Activated T-cell treated with anti-CD3 and anti-CD28 coated beads, Interleukin-2, amount 50 U/mL, for 4 hours (primary cell): Measurements from ENCODE around the gene MUTYH. TPM values are rescaled to one million over a fixed set of nuclear protein-coding genes. Genes with fewer than 3 reads are reported as not detected.
A peak's percentile ranks its signal among the peaks of the same experiment; 100 is the strongest.

Source experiments
- ATAC-seq, 2 donors: fragments of 200-7000 bp; cut with Tn5 transposase; one replicate each; pipeline ENCODE4 v1.10.0; 2021
- DNase-seq: peaks from one replicate; pipeline ENCODE4 v3.0.0-alpha.2; 2020
- H3K27me3 Mint-ChIP-seq: one replicate; pipeline ENCODE4 v1.8.0; 2021; ENCODE audit warnings: low read depth, mixed read lengths
- H3K36me3 Mint-ChIP-seq: one replicate; pipeline ENCODE4 v1.8.0; 2022; ENCODE audit warnings: mixed read lengths; ENCODE audit not compliant: insufficient read depth
- H3K4me1 Mint-ChIP-seq: one replicate; pipeline ENCODE4 v1.8.0; 2021; ENCODE audit warnings: low read depth, mixed read lengths
- H3K4me3 Mint-ChIP-seq: one replicate; pipeline ENCODE4 v1.8.0; 2021; ENCODE audit warnings: mild to moderate bottlenecking, moderate library complexity, mixed read lengths
- H3K9me3 Mint-ChIP-seq: one replicate; pipeline ENCODE4 v1.8.0; 2021; ENCODE audit warnings: mixed read lengths
- total RNA-seq, 3 donors: library from RNA; stranded (reverse); gene quantifications; one replicate each; pipeline ENCODE4 v1.2.1, GENCODE V29; 2021

Gene MUTYH
- total RNA-seq, 3 donors from 2014 or later = 52.0 to 57.0 (median 54.4) TPM

- Mint-ChIP-seq H3K27me3 (no peaks in the 10 kb centered on the region), H3K4me3 (no peak overlapping the region), H3K9me3 (no peaks in the 10 kb centered on the region), H3K36me3 (no peaks in the 10 kb centered on the region), H3K4me1 (no peaks in the 10 kb centered on the region)
- DNase-seq (no peak), ATAC-seq (no peak)
These were observed 20.5 kb downstream of the MUTYH start for GRCh38 chr1:45319761-45320160.

- Mint-ChIP-seq H3K9me3 (no peaks in the 10 kb centered on the region), H3K4me1 (no peaks in the 10 kb centered on the region), H3K4me3 (no peak overlapping the region), H3K27me3 (no peaks in the 10 kb centered on the region), H3K36me3 (no peaks in the 10 kb centered on the region)
- DNase-seq = no peak
- ATAC-seq = no peak
These were observed 23.1 kb downstream of the MUTYH start for GRCh38 chr1:45317166-45317565.

- Mint-ChIP-seq H3K36me3 (no peaks in the 10 kb centered on the region), H3K27me3 (no peaks in the 10 kb centered on the region)
These were observed 26.0 kb downstream of the MUTYH start for GRCh38 chr1:45314266-45314665.

GRCh38 chr1:45306905-45307304, 33.3 kb downstream of the MUTYH start:
- Mint-ChIP-seq H3K4me1 (peaks cover 31% of the 10 kb centered on the region), H3K9me3 (no peaks in the 10 kb centered on the region), H3K27me3 (no peaks in the 10 kb centered on the region), H3K36me3 (no peaks in the 10 kb centered on the region), H3K4me3 (no peak overlapping the region)
- DNase-seq (no peak), ATAC-seq (no peak)

More at GRCh38 chr1:45314266-45314665, 26.0 kb downstream of the MUTYH start:
- Mint-ChIP-seq H3K4me1 (no peaks in the 10 kb centered on the region), H3K9me3 (no peaks in the 10 kb centered on the region), H3K4me3 (no peak overlapping the region)
- DNase-seq (no peak), ATAC-seq (no peak)

- no peaks in the 10 kb centered on the region for H3K27me3 Mint-ChIP-seq
- H3K9me3 Mint-ChIP-seq = no peaks in the 10 kb centered on the region
- peak; percentile 36 to 44 for ATAC-seq
These were observed 33.9 kb downstream of the MUTYH start for GRCh38 chr1:45306319-45306718.

GRCh38 chr1:45305231-45305630, 35.0 kb downstream of the MUTYH start:
- DNase-seq (no peak), ATAC-seq (no peak)
- H3K4me3 Mint-ChIP-seq = peak overlapping the region; percentile 69
- H3K36me3 Mint-ChIP-seq = no peaks in the 10 kb centered on the region
- peaks cover 37% of the 10 kb centered on the region for H3K4me1 Mint-ChIP-seq
- no peaks in the 10 kb centered on the region for H3K27me3 Mint-ChIP-seq
- H3K9me3 Mint-ChIP-seq = no peaks in the 10 kb centered on the region

More at GRCh38 chr1:45306319-45306718, 33.9 kb downstream of the MUTYH start:
- H3K36me3 Mint-ChIP-seq = no peaks in the 10 kb centered on the region
- H3K4me1 Mint-ChIP-seq = peaks cover 34% of the 10 kb centered on the region
- no peak for DNase-seq
- H3K4me3 Mint-ChIP-seq = peak overlapping the region; percentile 46

GRCh38 chr1:45304311-45305081, 35.7 kb downstream of the MUTYH start:
- Mint-ChIP-seq H3K4me3 (peak overlapping the region; percentile 89), H3K36me3 (no peaks in the 10 kb centered on the region), H3K4me1 (peaks cover 37% of the 10 kb centered on the region), H3K27me3 (no peaks in the 10 kb centered on the region), H3K9me3 (no peaks in the 10 kb centered on the region)
- ATAC-seq (no peak), DNase-seq (no peak)

- Mint-ChIP-seq H3K4me3 (peak overlapping the region; percentile 89), H3K9me3 (no peaks in the 10 kb centered on the region), H3K4me1 (peaks cover 37% of the 10 kb centered on the region), H3K27me3 (no peaks in the 10 kb centered on the region), H3K36me3 (no peaks in the 10 kb centered on the region)
- DNase-seq = peak; percentile 99
- peak; percentile 84 to 88 for ATAC-seq
These were observed 36.5 kb downstream of the MUTYH start for GRCh38 chr1:45303520-45304310.

- ATAC-seq (no peak), DNase-seq (no peak)
- no peaks in the 10 kb centered on the region for H3K36me3 Mint-ChIP-seq
- H3K4me3 Mint-ChIP-seq = peak overlapping the region; percentile 60
- H3K4me1 Mint-ChIP-seq = peaks cover 37% of the 10 kb centered on the region
- H3K9me3 Mint-ChIP-seq = no peaks in the 10 kb centered on the region
- H3K27me3 Mint-ChIP-seq = no peaks in the 10 kb centered on the region
These were observed 37.6 kb downstream of the MUTYH start for GRCh38 chr1:45302505-45303150.

- ATAC-seq (no peak), DNase-seq (no peak)
- no peaks in the 10 kb centered on the region for H3K9me3 Mint-ChIP-seq
- H3K27me3 Mint-ChIP-seq = no peaks in the 10 kb centered on the region
- H3K4me1 Mint-ChIP-seq = peaks cover 24% of the 10 kb centered on the region
- no peaks in the 10 kb centered on the region for H3K36me3 Mint-ChIP-seq
- H3K4me3 Mint-ChIP-seq = no peak overlapping the region
These were observed 39.6 kb downstream of the MUTYH start for GRCh38 chr1:45300669-45300997.

- no peaks in the 10 kb centered on the region for H3K27me3 Mint-ChIP-seq
- no peaks in the 10 kb centered on the region for H3K36me3 Mint-ChIP-seq
- H3K4me1 Mint-ChIP-seq = peaks cover 19% of the 10 kb centered on the region
- ATAC-seq = no peak
- peak; percentile 25 for DNase-seq
- no peaks in the 10 kb centered on the region for H3K9me3 Mint-ChIP-seq
- H3K4me3 Mint-ChIP-seq = no peak overlapping the region
These were observed 40.1 kb downstream of the MUTYH start for GRCh38 chr1:45299981-45300668.

GRCh38 chr1:45299296-45299695, 40.9 kb downstream of the MUTYH start:
- H3K27me3 Mint-ChIP-seq = no peaks in the 10 kb centered on the region
- no peaks in the 10 kb centered on the region for H3K36me3 Mint-ChIP-seq
- H3K9me3 Mint-ChIP-seq = no peaks in the 10 kb centered on the region
- ATAC-seq (no peak), DNase-seq (no peak)
- H3K4me3 Mint-ChIP-seq = no peak overlapping the region
- H3K4me1 Mint-ChIP-seq = peaks cover 13% of the 10 kb centered on the region

GRCh38 chr1:45297666-45298356, 42.4 kb downstream of the MUTYH start:
- Mint-ChIP-seq H3K36me3 (no peaks in the 10 kb centered on the region), H3K4me3 (no peak overlapping the region), H3K27me3 (no peaks in the 10 kb centered on the region), H3K4me1 (peaks cover 9% of the 10 kb centered on the region), H3K9me3 (no peaks in the 10 kb centered on the region)
- ATAC-seq = no peak
- DNase-seq = no peak

- DNase-seq (no peak), ATAC-seq (no peak)
- Mint-ChIP-seq H3K27me3 (no peaks in the 10 kb centered on the region), H3K4me1 (no peaks in the 10 kb centered on the region), H3K36me3 (no peaks in the 10 kb centered on the region), H3K4me3 (no peak overlapping the region), H3K9me3 (no peaks in the 10 kb centered on the region)
These were observed 48.5 kb downstream of the MUTYH start for GRCh38 chr1:45291716-45292115.
